H1 (cell line): ENCODE data around the gene NUBP1. TPM values are rescaled to one million over a fixed set of nuclear protein-coding genes. Genes with fewer than 3 reads are reported as not detected.

Source experiments
- POU5F1 ChIP-seq: IDR thresholded peaks from 2 replicates; pipeline ENCODE4 v1.6.1; 2011; ENCODE audit warnings: low read depth, mild to moderate bottlenecking, low read length, moderate library complexity
- TCF12 ChIP-seq: IDR thresholded peaks from 2 replicates; pipeline ENCODE4 v1.6.1; 2011; ENCODE audit warnings: low read depth, mild to moderate bottlenecking, low read length
- polyA plus RNA-seq, 7 experiments: library from polyadenylated mRNA; depleted of rRNA in 3 of 7; stranded (reverse) in 5 of 7; unstranded in 2 of 7; fragments of >200 nt in 5 of 7; fragments of 200-250 nt in 2 of 7; gene quantifications; 1 replicate in 5 of 7; 2 replicates in 1 of 7; 4 replicates in 1 of 7; pipeline versions ENCODE4 v1.2.1 to v1.2.3, GENCODE V29; 2011 to 2013; ENCODE audit warnings: missing spikeins in 2 of 7, mixed read lengths in 2 of 7
- total RNA-seq: library from RNA; stranded (reverse); fragmentation: NEBNext Ultra II Directional; extraction: Animal tissue kit (Norgen Biotek cat#: 25700); gene quantifications from 2 replicates; pipeline ENCODE4 v1.2.1, GENCODE V29; 2021

The NUBP1 gene
- total and polyA plus RNA-seq, 2 of the 8 experiments (the other 6 are each of a cell fraction or from before 2014, with no cell fraction given): 28.2 to 32.2 TPM

- no peak for TF ChIP-seq POU5F1
- TF ChIP-seq TCF12: no peak
These were observed 68.9 kb downstream of the NUBP1 start (continued) for GRCh38 chr16:10812312-10813098.
